ENCODE data around the gene OLFML2B.

Gene OLFML2B

GRCh38 chr1:161998811-161999210 lies 24.9 kb downstream of the OLFML2B start (continued):
- no peak for TF ChIP-seq YY2 (tag by site-specific recombination; IDR thresholded peaks at IDR 0.05)

- TF ChIP-seq ZFHX2 (tag by site-specific recombination; conservative IDR thresholded peaks at IDR 0.05) (no peak), KLF8 (tag by site-specific recombination; IDR thresholded peaks at IDR 0.05) (no peak), ZNF561 (tag by site-specific recombination; IDR thresholded peaks at IDR 0.05; ENCODE audit: borderline replicate concordance) (no peak), REPIN1 (tag by site-specific recombination; IDR thresholded peaks at IDR 0.05; ENCODE audit: low read depth) (no peak), ZNF211 (tag by site-specific recombination; IDR thresholded peaks at IDR 0.05; ENCODE audit: low read depth) (no peak), ZFP3 (tag by site-specific recombination; IDR thresholded peaks at IDR 0.05; ENCODE audit: low read depth) (peak; percentile 33; the same call in 1 of the 2 replicates)
- H3K4me1 ChIP-seq (ENCODE audit: control insufficient read depth, insufficient read depth, low read length): no peaks in the 10 kb centered on the region
- no peak overlapping the region for H3K27ac ChIP-seq (ENCODE audit: extremely low read depth, low read depth, low read length)
- H3K36me3 ChIP-seq (ENCODE audit: control insufficient read depth in 2 of 2, insufficient read depth in 1 of 2, low read length in 2 of 2): no peaks in the 10 kb centered on the region
- H3K4me3 ChIP-seq (ENCODE audit: low read depth, low read length): no peak overlapping the region
- no peaks in the 10 kb centered on the region for H3K9me3 ChIP-seq (ENCODE audit: control insufficient read depth, insufficient read depth, low read depth, low read length)
- ChIA-PET POLR2A (no interaction called here), CTCF (interaction anchor here (0.6 kb wide), 1 partner anchor 554 kb away, joined by 3 read pairs; no protein-coding TSS in a partner anchor)
These were observed 26.5 kb downstream of the OLFML2B start for GRCh38 chr1:161997152-161997551.

GRCh38 chr1:161994175-161994668 lies 29.4 kb downstream of the OLFML2B start:
- TF ChIP-seq MYNN (tag by site-specific recombination; IDR thresholded peaks at IDR 0.05; ENCODE audit: borderline replicate concordance): no peak
- no peak for TF ChIP-seq ZNF423 (tag by site-specific recombination; IDR thresholded peaks at IDR 0.05)
- no peak for TF ChIP-seq ZNF350 (tag by site-specific recombination; IDR thresholded peaks at IDR 0.05)
- no peak for TF ChIP-seq ZNF10 (tag by site-specific recombination; IDR thresholded peaks at IDR 0.05)
- TF ChIP-seq ZNF19 (tag by site-specific recombination; IDR thresholded peaks at IDR 0.05; ENCODE audit: low read depth): no peak
- no peak for TF ChIP-seq ZNF521 (tag by site-specific recombination; IDR thresholded peaks at IDR 0.05)
- TF ChIP-seq ZNF670 (tag by site-specific recombination; IDR thresholded peaks at IDR 0.05; ENCODE audit: low read depth): no peak
- no peak for TF ChIP-seq ZNF473 (tag by site-specific recombination; IDR thresholded peaks at IDR 0.05)
- no peaks in the 10 kb centered on the region for H3K36me3 ChIP-seq (ENCODE audit: control insufficient read depth in 2 of 2, insufficient read depth in 1 of 2, low read length in 2 of 2)
- ChIA-PET POLR2A (no interaction called here), CTCF (interaction anchor here (1.0 kb wide), 1 partner anchor 43 kb away, joined by 3 read pairs; no protein-coding TSS in a partner anchor)
- no peak overlapping the region for H3K27ac ChIP-seq (ENCODE audit: extremely low read depth, low read depth, low read length)
- no peak overlapping the region for H3K4me3 ChIP-seq (ENCODE audit: low read depth, low read length)
- no peaks in the 10 kb centered on the region for H3K9me3 ChIP-seq (ENCODE audit: control insufficient read depth, insufficient read depth, low read depth, low read length)
- no peaks in the 10 kb centered on the region for H3K4me1 ChIP-seq (ENCODE audit: control insufficient read depth, insufficient read depth, low read length)

GRCh38 chr1:161993576-161993975 lies 30.1 kb downstream of the OLFML2B start:
- Histone ChIP-seq H3K36me3 (ENCODE audit: control insufficient read depth in 2 of 2, insufficient read depth in 1 of 2, low read length in 2 of 2) (no peaks in the 10 kb centered on the region), H3K9me3 (ENCODE audit: control insufficient read depth, insufficient read depth, low read depth, low read length) (no peaks in the 10 kb centered on the region), H3K4me3 (ENCODE audit: low read depth, low read length) (no peak overlapping the region), H3K4me1 (ENCODE audit: control insufficient read depth, insufficient read depth, low read length) (no peaks in the 10 kb centered on the region), H3K27ac (ENCODE audit: extremely low read depth, low read depth, low read length) (no peak overlapping the region)
- ChIA-PET CTCF (no interaction called here), POLR2A (no interaction called here)
- peak; percentile 62; the same call in 1 of the 2 replicates for TF ChIP-seq ZNF449 (tag by site-specific recombination; IDR thresholded peaks at IDR 0.05)
- no peak for TF ChIP-seq ZBTB26 (tag by site-specific recombination; optimal IDR thresholded peaks at IDR 0.05)

Measured in HEK293 (cell line).